Omental fat pad (tissue), 4 donors: ENCODE measurements around the gene GALNT17. TPM values are rescaled to one million over a fixed set of nuclear protein-coding genes. Genes with fewer than 3 reads are reported as not detected.

Experiments used
- ATAC-seq: fragments of 150-250 bp; one replicate; pipeline ENCODE4 v1.9.1; 2016; ENCODE audit warnings: mild to moderate bottlenecking, moderate library complexity; ENCODE audit not compliant: low FRiP score
- DNase-seq: peaks from one replicate; pipeline ENCODE4 v3.0.0-alpha.2; 2019; ENCODE audit warnings: low spot score
- CTCF ChIP-seq, 3 donors: fragments of 450-650 bp; IDR thresholded peaks; one replicate each; pipeline ENCODE4 v1.5.1; 2016 to 2017; ENCODE audit warnings: antibody characterized with exemption in 3 of 3, mild to moderate bottlenecking in 3 of 3, moderate library complexity in 2 of 3
- total RNA-seq, 4 donors: library from RNA; depleted of rRNA; stranded (reverse); fragments of >200 nt; gene quantifications; one replicate each; pipeline ENCODE4 v1.1.0, GENCODE V29; 2016

GALNT17 gene
- total RNA-seq, 4 donors from 2014 or later, result 1.6 to 12.6 (median 2.9) TPM

DNA sequence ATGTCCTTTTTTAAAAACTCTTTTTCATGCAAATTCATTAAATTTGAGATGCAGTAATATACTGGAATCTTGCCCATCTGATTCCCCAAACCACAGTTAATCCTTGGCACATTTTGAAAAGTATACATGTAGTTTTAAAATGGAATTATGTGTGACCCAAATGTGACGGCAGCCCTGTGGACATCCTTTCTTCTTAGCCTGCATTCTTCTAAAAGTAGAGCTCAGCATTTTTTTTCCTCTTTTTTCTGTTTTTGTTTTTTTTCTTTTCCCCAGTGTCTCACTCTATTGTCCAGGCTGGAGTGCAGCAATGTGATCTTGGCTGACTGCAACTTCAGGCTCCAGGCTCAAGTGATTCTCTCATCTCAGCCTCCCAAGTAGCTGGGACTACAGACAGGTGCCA, 338.9 kb downstream of the GALNT17 start:
- DNase-seq, result no peak
- no peak for TF ChIP-seq CTCF (IDR thresholded peaks at IDR 0.05)
- ATAC-seq, result no peak

DNA sequence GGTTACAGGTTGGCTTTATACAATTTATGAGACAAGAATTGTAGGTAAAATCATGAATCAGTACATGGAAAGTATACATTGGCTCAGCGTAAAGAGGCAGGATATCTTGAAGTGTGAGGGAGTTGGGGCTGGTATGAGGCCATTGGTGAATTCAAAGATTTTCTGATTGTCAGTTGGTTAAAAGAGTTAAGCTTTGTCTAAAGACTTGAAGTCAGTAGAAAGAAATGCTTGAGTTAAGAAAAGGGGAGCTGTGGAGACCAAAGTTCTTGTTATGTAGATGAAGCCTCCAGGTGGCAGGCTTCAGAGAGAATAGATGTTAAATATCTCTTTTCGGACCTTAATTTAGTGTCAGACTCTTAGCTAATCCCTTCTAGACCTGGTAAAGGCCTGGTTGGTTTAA, 341.0 kb downstream of the GALNT17 start:
- no peak for TF ChIP-seq CTCF (IDR thresholded peaks at IDR 0.05)
- no peak for ATAC-seq
- DNase-seq, result no peak

GRCh38 chr7:71473366-71473967, 341.5 kb downstream of the GALNT17 start:
- DNase-seq, result no peak
- TF ChIP-seq CTCF (IDR thresholded peaks at IDR 0.05), result no peak
- no peak for ATAC-seq

- no peak for DNase-seq
- TF ChIP-seq CTCF (IDR thresholded peaks at IDR 0.05), result no peak
- no peak for ATAC-seq
These were observed 345.5 kb downstream of the GALNT17 start for GRCh38 chr7:71477441-71477840.

- no peak for ATAC-seq
- TF ChIP-seq CTCF (IDR thresholded peaks at IDR 0.05), result no peak
- no peak for DNase-seq
These were observed 347.3 kb downstream of the GALNT17 start for GRCh38 chr7:71479231-71479630.

DNA sequence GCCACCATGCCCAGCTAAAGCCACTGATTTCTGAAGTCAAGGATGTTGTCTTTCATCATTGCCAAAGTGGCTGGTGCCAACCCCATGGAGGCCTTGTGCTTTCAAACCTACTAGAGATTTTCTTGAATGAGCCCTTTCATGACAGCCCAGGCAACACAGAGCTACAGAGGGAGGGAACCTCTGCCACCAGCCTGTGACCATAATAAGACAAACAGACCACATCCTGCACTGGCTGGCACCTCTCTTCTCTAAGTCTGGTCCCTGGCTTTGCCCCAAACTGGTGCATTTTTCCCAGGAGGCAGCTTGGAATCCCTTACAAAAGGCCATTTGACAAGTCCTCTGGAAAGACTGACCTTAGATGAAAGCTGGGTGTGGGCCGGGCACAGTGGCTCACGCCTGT, 348.8 kb downstream of the GALNT17 start:
- no peak for DNase-seq
- TF ChIP-seq CTCF (IDR thresholded peaks at IDR 0.05), result no peak
- no peak for ATAC-seq

GRCh38 chr7:71482284-71482683, 350.3 kb downstream of the GALNT17 start:
- ATAC-seq (no peak), DNase-seq (no peak)
- TF ChIP-seq CTCF (IDR thresholded peaks at IDR 0.05), result no peak
